Fibroblast of pulmonary artery (primary cell): ENCODE data around the gene SYNJ2.
A peak's percentile ranks its signal among the peaks of the same experiment; 100 is the strongest.

Experiments
- DNase-seq: peaks from one replicate; pipeline ENCODE4 v3.0.0-alpha.2; 2010; ENCODE audit warnings: low read depth
- H3K4me3 ChIP-seq: replicated peaks from 2 replicates; pipeline ENCODE4 v1.5.1; 2011; ENCODE audit warnings: low read depth, mild to moderate bottlenecking, control low read depth, low read length, moderate library complexity
- CTCF ChIP-seq: IDR thresholded peaks from 2 replicates; pipeline ENCODE4 v1.5.1; 2011; ENCODE audit warnings: mild to moderate bottlenecking, control low read depth, low read length, inconsistent platforms; ENCODE audit errors: missing control alignments

Gene SYNJ2

GRCh38 chr6:158011980-158012566 is 30.4 kb downstream of the SYNJ2 start:
- DNase-seq = no peak
- no peak for TF ChIP-seq CTCF
- no peak overlapping the region for H3K4me3 ChIP-seq

- no peak for TF ChIP-seq CTCF
These were observed 32.3 kb downstream of the SYNJ2 start for GRCh38 chr6:158013904-158014504.

GRCh38 chr6:158014505-158015187 is 33.0 kb downstream of the SYNJ2 start:
- TF ChIP-seq CTCF = no peak
- H3K4me3 ChIP-seq = no peak overlapping the region
- DNase-seq = peak; percentile 36

More at GRCh38 chr6:158013904-158014504, 32.3 kb downstream of the SYNJ2 start:
- no peak overlapping the region for H3K4me3 ChIP-seq
- no peak for DNase-seq

GRCh38 chr6:158015188-158015506 is 33.5 kb downstream of the SYNJ2 start:
- H3K4me3 ChIP-seq = no peak overlapping the region
- TF ChIP-seq CTCF = no peak
- DNase-seq = no peak

- no peak for DNase-seq
- TF ChIP-seq CTCF = no peak
- H3K4me3 ChIP-seq = no peak overlapping the region
These were observed 35.1 kb downstream of the SYNJ2 start for GRCh38 chr6:158016571-158017383.

- H3K4me3 ChIP-seq = no peak overlapping the region
- no peak for TF ChIP-seq CTCF
- DNase-seq = no peak
These were observed 36.0 kb downstream of the SYNJ2 start for GRCh38 chr6:158017621-158018040.
